Tibial nerve (tissue), 3 donors: Measurements from ENCODE around the gene ZNF366.

Experiments used
- CTCF ChIP-seq, 5 experiments: fragments of 200-600 bp in 3 of 5; fragments of 450-650 bp in 2 of 5; sonication (generic) in 3 of 5; IDR thresholded peaks; one replicate each; pipeline ENCODE4 v1.5.1; 2016 to 2019; ENCODE audit warnings: antibody characterized with exemption in 5 of 5, mild to moderate bottlenecking in 3 of 5, moderate library complexity in 2 of 5
- POLR2A ChIP-seq, 2 donors: fragments of 450-650 bp; IDR thresholded peaks; one replicate each; pipeline ENCODE4 v1.6.1; 2017; ENCODE audit warnings: antibody characterized with exemption in 2 of 2, mild to moderate bottlenecking in 2 of 2, moderate library complexity in 2 of 2

- TF ChIP-seq POLR2A (IDR thresholded peaks at IDR 0.05) (no peak), CTCF (IDR thresholded peaks at IDR 0.05) (no peak)
These were observed 42.1 kb downstream of the ZNF366 start for GRCh38 chr5:72465066-72465465.
